ENCODE data around the gene TSN. TPM values are rescaled to one million over a fixed set of nuclear protein-coding genes. Genes with fewer than 3 reads are reported as not detected.

The TSN gene
- total RNA-seq, 1 experiment from 2014 or later: 91.5 TPM

GRCh38 chr2:121736462-121737336, 18.8 kb upstream of the TSN start, which contains the start of gene NIFK (continued):
- TF ChIP-seq SIN3A (IDR thresholded peaks at IDR 0.05; ENCODE audit: low read depth): peak; percentile 95
- TF ChIP-seq CBX3 (IDR thresholded peaks at IDR 0.05; ENCODE audit: low read depth): no peak
- peak; percentile 74 for TF ChIP-seq ELF1 (IDR thresholded peaks at IDR 0.05; ENCODE audit: borderline replicate concordance, low read depth)
- TF ChIP-seq YY1 (IDR thresholded peaks at IDR 0.05; ENCODE audit: extremely low read depth, insufficient replicate concordance, low read depth, low read length): peak; percentile 60
- TF ChIP-seq TCF7L2 (IDR thresholded peaks at IDR 0.05; ENCODE audit: borderline replicate concordance, extremely low read depth, insufficient read depth, insufficient read length): peak; percentile 40
- TF ChIP-seq POLR2AphosphoS5 (IDR thresholded peaks at IDR 0.05; ENCODE audit: low read depth, low read length): peak; percentile 86
- no peak for TF ChIP-seq RAD21 (IDR thresholded peaks at IDR 0.05; ENCODE audit: low read depth)

GRCh38 chr2:121740973-121741372, 14.5 kb upstream of the TSN start:
- Histone ChIP-seq H3K36me3 (ENCODE audit: control insufficient read depth in 1 of 2, insufficient read depth in 2 of 2, low read length in 2 of 2) (no peaks in the 10 kb centered on the region), H3K4me3 (replicated peaks in 1 of 2; ENCODE audit: low read depth in 1 of 2, low read length in 2 of 2) (no peak overlapping the region), H3K9me3 (ENCODE audit: control insufficient read depth in 1 of 2, insufficient read depth in 1 of 2, low read depth in 1 of 2, low read length in 2 of 2) (no peaks in the 10 kb centered on the region), H3K4me1 (ENCODE audit: control insufficient read depth in 1 of 2, insufficient read depth in 2 of 2, low read length in 2 of 2) (peaks cover 3 to 8% of the 10 kb centered on the region in 2 experiments; a peak in 3 of 4 replicates), H3K27ac (ENCODE audit: low read depth, low read length) (no peak overlapping the region), H4K20me1 (ENCODE audit: insufficient read depth) (no peaks in the 10 kb centered on the region), H3K27me3 (ENCODE audit: insufficient read depth, low read length) (no peaks in the 10 kb centered on the region), H3K79me2 (ENCODE audit: insufficient read depth, low read length) (peaks cover 8% of the 10 kb centered on the region), H3K9ac (ENCODE audit: low read length) (no peak overlapping the region), H2AFZ (ENCODE audit: low read depth, low read length, poor library complexity, severe bottlenecking) (no peak overlapping the region), H3K9me2 (ENCODE audit: insufficient read depth) (no peaks in the 10 kb centered on the region), H3K4me2 (ENCODE audit: low read length) (no peak overlapping the region)
- no TSS peak for BruUV-seq (replicated peaks)
- POLR2A ChIA-PET: no interaction called here
- DNase-seq (ENCODE audit: low read depth, low spot score) (no peak), ATAC-seq (no peak)
- intact Hi-C loops (cut with micrococcal nuclease): no loop called here
- RAD21 ChIA-PET (ENCODE audit: low non-redundant PET in 1 of 2, low total read pairs in 2 of 2, uncharacterized antibody in 2 of 2, unreplicated experiment in 2 of 2): no interaction called here
- CTCF ChIA-PET: no interaction called here
- no peak for TF ChIP-seq CEBPB (IDR thresholded peaks at IDR 0.05; ENCODE audit: low read depth)
- TF ChIP-seq FOSL1 (IDR thresholded peaks at IDR 0.05; ENCODE audit: low read depth): no peak
- TF ChIP-seq CTCF (IDR thresholded peaks at IDR 0.05 in 2 of 3, conservative IDR thresholded peaks at IDR 0.05 in 1 of 3; ENCODE audit: borderline replicate concordance in 1 of 3, insufficient read depth in 1 of 3, low read depth in 2 of 3, low read length in 2 of 3): no peak
- no peak for TF ChIP-seq EGR1 (IDR thresholded peaks at IDR 0.05; ENCODE audit: low read depth)
- TF ChIP-seq RAD21 (IDR thresholded peaks at IDR 0.05; ENCODE audit: low read depth): no peak
- TF ChIP-seq, protein P1, sequence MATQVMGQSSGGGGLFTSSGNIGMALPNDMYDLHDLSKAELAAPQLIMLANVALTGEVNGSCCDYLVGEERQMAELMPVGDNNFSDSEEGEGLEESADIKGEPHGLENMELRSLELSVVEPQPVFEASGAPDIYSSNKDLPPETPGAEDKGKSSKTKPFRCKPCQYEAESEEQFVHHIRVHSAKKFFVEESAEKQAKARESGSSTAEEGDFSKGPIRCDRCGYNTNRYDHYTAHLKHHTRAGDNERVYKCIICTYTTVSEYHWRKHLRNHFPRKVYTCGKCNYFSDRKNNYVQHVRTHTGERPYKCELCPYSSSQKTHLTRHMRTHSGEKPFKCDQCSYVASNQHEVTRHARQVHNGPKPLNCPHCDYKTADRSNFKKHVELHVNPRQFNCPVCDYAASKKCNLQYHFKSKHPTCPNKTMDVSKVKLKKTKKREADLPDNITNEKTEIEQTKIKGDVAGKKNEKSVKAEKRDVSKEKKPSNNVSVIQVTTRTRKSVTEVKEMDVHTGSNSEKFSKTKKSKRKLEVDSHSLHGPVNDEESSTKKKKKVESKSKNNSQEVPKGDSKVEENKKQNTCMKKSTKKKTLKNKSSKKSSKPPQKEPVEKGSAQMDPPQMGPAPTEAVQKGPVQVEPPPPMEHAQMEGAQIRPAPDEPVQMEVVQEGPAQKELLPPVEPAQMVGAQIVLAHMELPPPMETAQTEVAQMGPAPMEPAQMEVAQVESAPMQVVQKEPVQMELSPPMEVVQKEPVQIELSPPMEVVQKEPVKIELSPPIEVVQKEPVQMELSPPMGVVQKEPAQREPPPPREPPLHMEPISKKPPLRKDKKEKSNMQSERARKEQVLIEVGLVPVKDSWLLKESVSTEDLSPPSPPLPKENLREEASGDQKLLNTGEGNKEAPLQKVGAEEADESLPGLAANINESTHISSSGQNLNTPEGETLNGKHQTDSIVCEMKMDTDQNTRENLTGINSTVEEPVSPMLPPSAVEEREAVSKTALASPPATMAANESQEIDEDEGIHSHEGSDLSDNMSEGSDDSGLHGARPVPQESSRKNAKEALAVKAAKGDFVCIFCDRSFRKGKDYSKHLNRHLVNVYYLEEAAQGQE (IDR thresholded peaks at IDR 0.05; ENCODE audit: low read depth): no peak
- TF ChIP-seq SRF (IDR thresholded peaks at IDR 0.05; ENCODE audit: low read depth): no peak
- TF ChIP-seq ZFX (IDR thresholded peaks at IDR 0.05): no peak
